WTC11 (cell line): ENCODE data around the gene IFFO2. TPM values are rescaled to one million over a fixed set of nuclear protein-coding genes. Genes with fewer than 3 reads are reported as not detected.
A peak's percentile ranks its signal among the peaks of the same experiment; 100 is the strongest.

Source experiments
- ATAC-seq: fragments of 200-7000 bp; cut with Tn5 transposase; 2 replicates; pipeline ENCODE4 v1.10.0; 2021; ENCODE audit warnings: mild to moderate bottlenecking, moderate library complexity
- CTCF ChIA-PET: fragments of 300-600 bp; sonication (Branson Sonifier 250); formaldehyde crosslinking; loops from one replicate; lab custom pipeline; 2021; ENCODE audit warnings: antibody characterized with exemption; lab: Charles Lee
- POLR2A ChIA-PET: fragments of 350-600 bp; sonication (Branson Sonifier 250); formaldehyde crosslinking; loops from one replicate; lab custom pipeline; 2021; ENCODE audit warnings: antibody characterized with exemption; lab: Charles Lee
- DNase-seq: peaks from one replicate; pipeline ENCODE4 v3.0.0; 2021; ENCODE audit warnings: low spot score
- H3K27ac Mint-ChIP-seq: 2 replicates; pipeline ENCODE4 v1.8.0; 2021; ENCODE audit warnings: mixed read lengths
- H3K27me3 Mint-ChIP-seq: 2 replicates; pipeline ENCODE4 v1.8.0; 2021; ENCODE audit warnings: low read depth, mild to moderate bottlenecking, moderate library complexity, mixed read lengths
- H3K36me3 Mint-ChIP-seq: 2 replicates; pipeline ENCODE4 v1.8.0; 2021; ENCODE audit warnings: mixed read lengths
- H3K4me1 Mint-ChIP-seq: 2 replicates; pipeline ENCODE4 v1.8.0; 2022; ENCODE audit warnings: mixed read lengths
- H3K4me3 Mint-ChIP-seq: 2 replicates; pipeline ENCODE4 v1.8.0; 2021; ENCODE audit warnings: mild to moderate bottlenecking, moderate library complexity, mixed read lengths
- H3K9me3 Mint-ChIP-seq: 2 replicates; pipeline ENCODE4 v1.8.0; 2021; ENCODE audit warnings: mixed read lengths
- AFF4 ChIP-seq: sonication (generic); formaldehyde crosslinking; IDR thresholded peaks from 2 replicates; pipeline ENCODE4 v1.8.1; 2023; ENCODE audit warnings: mild to moderate bottlenecking, missing genetic modification reagents, borderline replicate concordance
- CBFB ChIP-seq: sonication (generic); formaldehyde crosslinking; IDR thresholded peaks from 2 replicates; pipeline ENCODE4 v1.8.1; 2022; ENCODE audit warnings: mild to moderate bottlenecking, low read depth, missing genetic modification reagents
- IRF2 ChIP-seq: sonication (generic); formaldehyde crosslinking; IDR thresholded peaks from 2 replicates; pipeline ENCODE4 v1.8.0; 2022; ENCODE audit warnings: low read depth, missing genetic modification reagents, borderline replicate concordance
- KAT7 ChIP-seq: sonication (generic); formaldehyde crosslinking; IDR thresholded peaks from 2 replicates; pipeline ENCODE4 v1.8.1; 2023; ENCODE audit warnings: missing genetic modification reagents, mild to moderate bottlenecking, borderline replicate concordance
- NFATC4 ChIP-seq: fragments of 250-450 bp; sonication (Bioruptor Pico); IDR thresholded peaks from 2 replicates; pipeline ENCODE4 v1.9.0; 2021; ENCODE audit warnings: mild to moderate bottlenecking
- NFE2L1 ChIP-seq: sonication (generic); formaldehyde crosslinking; IDR thresholded peaks from 2 replicates; pipeline ENCODE4 v1.8.1; 2023; ENCODE audit warnings: missing genetic modification reagents
- NR1H2 ChIP-seq: sonication (generic); formaldehyde crosslinking; IDR thresholded peaks from 2 replicates; pipeline ENCODE4 v1.9.0; 2021; ENCODE audit warnings: mild to moderate bottlenecking, moderate library complexity, missing genetic modification reagents
- NR3C1 ChIP-seq: sonication (generic); formaldehyde crosslinking; conservative IDR thresholded peaks from 2 replicates; pipeline ENCODE4 v1.8.1; 2023; ENCODE audit warnings: low read depth, mild to moderate bottlenecking, missing genetic modification reagents
- OVOL2 ChIP-seq: fragments of 250-450 bp; sonication (Bioruptor Pico); IDR thresholded peaks from 2 replicates; pipeline ENCODE4 v1.9.0; 2021; ENCODE audit warnings: mild to moderate bottlenecking, borderline replicate concordance
- SP1 ChIP-seq: sonication (generic); formaldehyde crosslinking; conservative IDR thresholded peaks from 2 replicates; pipeline ENCODE4 v1.8.1; 2022; ENCODE audit warnings: missing genetic modification reagents
- ZNF121 ChIP-seq: sonication (generic); formaldehyde crosslinking; IDR thresholded peaks from 2 replicates; pipeline ENCODE4 v1.8.0; 2023; ENCODE audit warnings: missing genetic modification reagents
- ZNF219 ChIP-seq: sonication (generic); formaldehyde crosslinking; IDR thresholded peaks from 2 replicates; pipeline ENCODE4 v1.8.0; 2023; ENCODE audit warnings: missing genetic modification reagents, mild to moderate bottlenecking, borderline replicate concordance
- ZNF416 ChIP-seq: fragments of 250-450 bp; sonication (Bioruptor Pico); IDR thresholded peaks from 2 replicates; pipeline ENCODE4 v1.9.0; 2021; ENCODE audit warnings: mild to moderate bottlenecking, inconsistent platforms
- ZNF423 ChIP-seq: fragments of 250-450 bp; sonication (Bioruptor Pico); IDR thresholded peaks from 2 replicates; pipeline ENCODE4 v2.1.2; 2022; ENCODE audit warnings: mild to moderate bottlenecking, moderate library complexity
- ZNF671 ChIP-seq: fragments of 250-450 bp; sonication (Bioruptor Pico); IDR thresholded peaks from 2 replicates; pipeline ENCODE4 v1.8.0; 2021; ENCODE audit warnings: mild to moderate bottlenecking
- total RNA-seq: library from RNA; stranded (reverse); gene quantifications from 3 replicates; pipeline ENCODE4 v1.2.3, GENCODE V29; 2021
- TF ChIP-seq, protein P1 (sequence below): sonication (generic); formaldehyde crosslinking; IDR thresholded peaks from 2 replicates; pipeline ENCODE4 v1.8.1; 2023; ENCODE audit warnings: mild to moderate bottlenecking, missing genetic modification reagents
- TF ChIP-seq, protein P2 (sequence below): fragments of 250-450 bp; sonication (Bioruptor Pico); IDR thresholded peaks from 2 replicates; pipeline ENCODE4 v1.9.0; 2021; ENCODE audit warnings: mild to moderate bottlenecking

IFFO2 gene
- total RNA-seq, 1 experiment from 2014 or later, result 8.1 TPM

DNA sequence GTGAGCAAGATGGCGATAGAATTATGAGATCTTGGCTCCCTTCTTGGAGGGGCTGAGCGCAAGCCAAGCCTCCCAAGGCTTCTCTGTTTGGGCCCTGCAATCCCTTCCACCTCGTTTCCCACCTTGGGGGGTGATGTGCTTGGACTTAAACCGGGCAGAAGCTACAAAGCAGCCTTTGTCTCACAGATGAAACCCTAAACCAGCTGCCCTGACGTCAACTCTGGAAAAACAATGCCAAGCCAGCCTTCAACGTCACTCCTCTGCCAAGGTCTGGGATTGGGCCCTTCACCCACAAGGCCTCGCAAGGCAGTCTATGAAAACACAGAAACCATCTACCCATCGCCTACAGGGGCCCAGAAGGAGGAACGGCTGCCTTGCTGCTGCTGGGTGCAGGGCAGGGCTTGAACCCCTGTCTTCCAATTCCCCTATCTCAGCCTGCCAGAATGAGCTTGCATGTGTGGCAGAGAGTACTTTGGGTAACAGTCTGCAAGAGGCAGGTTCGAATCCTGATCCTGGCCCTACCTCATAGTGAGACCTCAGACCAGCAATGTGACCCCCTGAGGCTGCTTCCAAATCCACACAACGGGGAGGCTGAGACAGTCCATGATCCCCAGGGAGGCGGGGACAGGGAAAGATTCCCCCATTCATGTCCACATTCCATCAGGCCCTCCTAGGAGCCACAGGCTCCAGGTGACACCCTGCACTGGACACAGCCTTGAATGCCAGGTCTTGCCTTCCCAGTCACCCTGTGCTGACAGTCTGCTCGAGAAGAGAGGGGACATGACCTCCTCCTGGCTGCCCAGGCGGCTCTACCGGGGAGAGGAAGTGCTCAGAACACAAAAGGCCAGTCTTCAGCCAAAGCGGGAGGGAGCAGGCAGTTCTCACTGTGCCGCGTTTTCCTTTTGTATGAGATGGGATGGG is 15.0 kb downstream of the IFFO2 start:
- CTCF ChIA-PET, result interaction anchor here (1.2 to 12.0 kb wide), 3 partner anchors 11 to 34 kb away, joined by 3 to 107 read pairs (median 24); no protein-coding TSS in a partner anchor
- no peak for DNase-seq
- Mint-ChIP-seq H3K36me3 (no peaks in the 10 kb centered on the region), H3K4me1 (peaks cover 50% of the 10 kb centered on the region), H3K4me3 (peak overlapping the region; percentile 4; the same call in 1 of the 2 replicates), H3K27ac (peak overlapping the region; percentile 73), H3K9me3 (no peaks in the 10 kb centered on the region), H3K27me3 (no peaks in the 10 kb centered on the region)
- POLR2A ChIA-PET, result interaction anchor here (0.7 to 1.0 kb wide), 2 partner anchors 9 to 28 kb away, joined by 3 read pairs; no protein-coding TSS in a partner anchor
- TF ChIP-seq ZNF121 (CRISPR knock-in tag) (peak; percentile 89), ZNF423 (peak; percentile 18; the same call in 1 of the 2 replicates), ZNF416 (peak; percentile 76; the same call in 1 of the 2 replicates), NFATC4 (CRISPR knock-in tag) (no peak)
- ATAC-seq, result peak; percentile 36

DNA sequence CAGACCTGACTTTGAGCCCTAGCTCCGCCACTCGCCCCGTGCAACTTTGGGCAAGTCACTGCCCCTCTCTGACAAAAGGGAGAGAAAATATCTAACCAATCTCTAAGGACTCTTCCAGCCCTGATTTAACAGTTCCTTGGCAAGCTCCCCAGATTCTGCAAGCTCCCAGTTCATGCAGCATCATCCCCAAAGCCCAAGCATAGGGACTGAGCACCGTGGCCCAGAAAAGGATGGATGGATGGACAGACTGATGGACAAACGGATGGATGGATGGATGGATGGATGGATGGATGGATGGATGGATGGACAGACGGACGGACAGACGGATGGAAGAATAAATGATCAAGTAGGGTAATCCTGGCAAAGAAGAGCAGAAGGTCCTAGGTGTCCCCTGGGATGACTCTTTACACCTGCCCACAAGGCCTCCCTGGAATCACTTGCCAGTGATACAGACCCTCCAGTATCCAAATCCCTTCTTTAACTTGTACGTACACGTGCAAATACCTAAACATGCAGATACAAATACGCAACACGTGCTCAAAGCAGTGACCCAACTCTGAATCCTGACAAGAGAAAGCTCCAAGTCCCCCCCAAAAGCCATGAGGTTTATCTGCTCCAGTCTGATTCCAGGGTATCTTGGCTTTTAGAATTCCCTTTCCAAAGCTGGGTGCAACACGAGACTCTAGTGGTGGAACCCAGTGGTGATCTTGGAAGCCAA is 16.0 kb downstream of the IFFO2 start:
- POLR2A ChIA-PET, result no interaction called here
- Mint-ChIP-seq H3K4me1 (peaks cover 46% of the 10 kb centered on the region), H3K4me3 (no peak overlapping the region), H3K27ac (peak overlapping the region; percentile 50; the same call in 1 of the 2 replicates), H3K36me3 (no peaks in the 10 kb centered on the region), H3K27me3 (no peaks in the 10 kb centered on the region), H3K9me3 (no peaks in the 10 kb centered on the region)
- CTCF ChIA-PET, result interaction anchor here (1.2 to 12.0 kb wide), 4 partner anchors 10 to 33 kb away, joined by 3 to 107 read pairs (median 14); no protein-coding TSS in a partner anchor
- DNase-seq (no peak), ATAC-seq (no peak)
- TF ChIP-seq CBFB (CRISPR knock-in tag) (no peak), SP1 (CRISPR knock-in tag) (no peak), NR1H2 (CRISPR knock-in tag) (no peak), ZNF219 (CRISPR knock-in tag) (no peak), OVOL2 (CRISPR knock-in tag) (no peak), NR3C1 (CRISPR knock-in tag) (no peak), ZNF671 (CRISPR knock-in tag) (no peak), IRF2 (no peak), AFF4 (CRISPR knock-in tag) (no peak), ZNF423 (no peak), NFE2L1 (no peak), KAT7 (CRISPR knock-in tag) (no peak)
- TF ChIP-seq, protein P1, sequence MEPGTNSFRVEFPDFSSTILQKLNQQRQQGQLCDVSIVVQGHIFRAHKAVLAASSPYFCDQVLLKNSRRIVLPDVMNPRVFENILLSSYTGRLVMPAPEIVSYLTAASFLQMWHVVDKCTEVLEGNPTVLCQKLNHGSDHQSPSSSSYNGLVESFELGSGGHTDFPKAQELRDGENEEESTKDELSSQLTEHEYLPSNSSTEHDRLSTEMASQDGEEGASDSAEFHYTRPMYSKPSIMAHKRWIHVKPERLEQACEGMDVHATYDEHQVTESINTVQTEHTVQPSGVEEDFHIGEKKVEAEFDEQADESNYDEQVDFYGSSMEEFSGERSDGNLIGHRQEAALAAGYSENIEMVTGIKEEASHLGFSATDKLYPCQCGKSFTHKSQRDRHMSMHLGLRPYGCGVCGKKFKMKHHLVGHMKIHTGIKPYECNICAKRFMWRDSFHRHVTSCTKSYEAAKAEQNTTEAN (CRISPR knock-in tag), result no peak
- TF ChIP-seq, protein P2, sequence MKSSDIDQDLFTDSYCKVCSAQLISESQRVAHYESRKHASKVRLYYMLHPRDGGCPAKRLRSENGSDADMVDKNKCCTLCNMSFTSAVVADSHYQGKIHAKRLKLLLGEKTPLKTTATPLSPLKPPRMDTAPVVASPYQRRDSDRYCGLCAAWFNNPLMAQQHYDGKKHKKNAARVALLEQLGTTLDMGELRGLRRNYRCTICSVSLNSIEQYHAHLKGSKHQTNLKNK (CRISPR knock-in tag), result no peak
